ENCODE measurements around the gene SPTAN1. TPM values are rescaled to one million over a fixed set of nuclear protein-coding genes. Genes with fewer than 3 reads are reported as not detected.
"Not testable (repeated sequence)": the region's sequence is repeated elsewhere in the genome, so short reads cannot be mapped to it uniquely, and the experiment has no call there.

The SPTAN1 gene
- total RNA-seq, 1 donor from 2014 or later = 442 TPM

DNA sequence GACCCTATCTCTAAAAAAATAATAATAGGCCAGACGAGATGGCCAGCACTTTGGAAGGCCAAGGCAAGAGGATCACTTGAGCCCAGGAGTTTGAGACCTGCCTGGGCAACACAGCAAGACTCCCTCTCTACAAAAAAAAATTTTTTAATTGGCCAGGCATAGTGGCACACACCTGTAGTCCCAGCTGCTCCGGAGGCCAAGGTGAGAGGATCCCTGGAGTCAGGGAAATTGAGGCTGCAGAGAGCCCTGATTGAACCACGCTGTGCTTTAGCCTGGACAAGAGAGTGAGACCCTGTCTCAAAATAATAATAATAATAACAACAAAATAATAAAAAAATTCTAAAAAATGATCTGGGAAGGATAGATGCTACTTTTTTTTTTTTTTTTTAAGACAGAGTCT is 105.4 kb downstream of the SPTAN1 start:
- peak overlapping the region; percentile 89 for H3K4me3 Mint-ChIP-seq

GRCh38 chr9:128666481-128666941 is 114.1 kb downstream of the SPTAN1 start:
- not testable (repeated sequence) for H3K27ac Mint-ChIP-seq; H3K9me3 Mint-ChIP-seq; H3K4me3 Mint-ChIP-seq; H3K27me3 Mint-ChIP-seq (ENCODE audit: low read depth); H3K4me1 Mint-ChIP-seq; H3K36me3 Mint-ChIP-seq; DNase-seq (ENCODE audit: low spot score in 2 of 2, unreplicated experiment in 2 of 2)

More for the DNA sequence above, 105.4 kb downstream of the SPTAN1 start:
- TF ChIP-seq, protein P1, sequence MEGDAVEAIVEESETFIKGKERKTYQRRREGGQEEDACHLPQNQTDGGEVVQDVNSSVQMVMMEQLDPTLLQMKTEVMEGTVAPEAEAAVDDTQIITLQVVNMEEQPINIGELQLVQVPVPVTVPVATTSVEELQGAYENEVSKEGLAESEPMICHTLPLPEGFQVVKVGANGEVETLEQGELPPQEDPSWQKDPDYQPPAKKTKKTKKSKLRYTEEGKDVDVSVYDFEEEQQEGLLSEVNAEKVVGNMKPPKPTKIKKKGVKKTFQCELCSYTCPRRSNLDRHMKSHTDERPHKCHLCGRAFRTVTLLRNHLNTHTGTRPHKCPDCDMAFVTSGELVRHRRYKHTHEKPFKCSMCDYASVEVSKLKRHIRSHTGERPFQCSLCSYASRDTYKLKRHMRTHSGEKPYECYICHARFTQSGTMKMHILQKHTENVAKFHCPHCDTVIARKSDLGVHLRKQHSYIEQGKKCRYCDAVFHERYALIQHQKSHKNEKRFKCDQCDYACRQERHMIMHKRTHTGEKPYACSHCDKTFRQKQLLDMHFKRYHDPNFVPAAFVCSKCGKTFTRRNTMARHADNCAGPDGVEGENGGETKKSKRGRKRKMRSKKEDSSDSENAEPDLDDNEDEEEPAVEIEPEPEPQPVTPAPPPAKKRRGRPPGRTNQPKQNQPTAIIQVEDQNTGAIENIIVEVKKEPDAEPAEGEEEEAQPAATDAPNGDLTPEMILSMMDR (IDR thresholded peaks at IDR 0.05; ENCODE audit: unreplicated experiment) = no peak
- no peaks in the 10 kb centered on the region for H3K27me3 Mint-ChIP-seq (ENCODE audit: low read depth)
- DNase-seq (ENCODE audit: low spot score in 2 of 2, unreplicated experiment in 2 of 2) = no peak
- H3K4me1 Mint-ChIP-seq = peaks cover 4% of the 10 kb centered on the region
- H3K27ac Mint-ChIP-seq = peak overlapping the region; percentile 100
- H3K9me3 Mint-ChIP-seq = no peaks in the 10 kb centered on the region
- H3K36me3 Mint-ChIP-seq = peaks cover 2% of the 10 kb centered on the region

DNA sequence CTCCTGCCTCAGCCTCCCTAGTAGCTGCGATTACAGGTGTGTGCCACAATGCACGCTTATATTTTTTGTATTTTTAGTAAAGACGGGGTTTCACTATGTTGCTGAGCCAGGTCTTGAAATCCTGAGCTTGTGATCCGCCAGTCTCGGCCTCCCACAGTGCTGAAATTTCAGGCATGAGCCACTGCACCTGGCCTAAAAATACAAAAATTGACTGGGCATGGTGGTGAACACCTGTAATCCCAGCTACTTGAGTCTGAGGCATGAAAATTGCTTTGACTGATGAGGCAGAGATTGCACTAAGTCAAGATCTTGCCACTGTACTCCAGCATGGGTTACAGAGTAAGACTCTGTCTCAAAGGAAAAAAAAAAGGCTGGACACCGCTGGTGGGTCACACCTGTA is 117.4 kb downstream of the SPTAN1 start:
- Mint-ChIP-seq H3K27ac (no peak overlapping the region), H3K4me1 (no peaks in the 10 kb centered on the region), H3K4me3 (no peak overlapping the region), H3K27me3 (ENCODE audit: low read depth) (no peaks in the 10 kb centered on the region), H3K36me3 (no peaks in the 10 kb centered on the region), H3K9me3 (no peaks in the 10 kb centered on the region)
- TF ChIP-seq, protein P1 (IDR thresholded peaks at IDR 0.05; ENCODE audit: unreplicated experiment) = no peak
- no peak for DNase-seq (ENCODE audit: low spot score in 2 of 2, unreplicated experiment in 2 of 2)

GRCh38 chr9:128675382-128675781 is 123.0 kb downstream of the SPTAN1 start:
- Mint-ChIP-seq H3K4me3 (no peak overlapping the region), H3K36me3 (no peaks in the 10 kb centered on the region), H3K9me3 (no peaks in the 10 kb centered on the region), H3K4me1 (no peaks in the 10 kb centered on the region), H3K27me3 (ENCODE audit: low read depth) (no peaks in the 10 kb centered on the region), H3K27ac (no peak overlapping the region)
- DNase-seq (ENCODE audit: low spot score in 2 of 2, unreplicated experiment in 2 of 2) = no peak
- TF ChIP-seq, protein P1 (IDR thresholded peaks at IDR 0.05; ENCODE audit: unreplicated experiment) = no peak

GRCh38 chr9:128677794-128678193 is 125.4 kb downstream of the SPTAN1 start:
- DNase-seq (ENCODE audit: low spot score in 2 of 2, unreplicated experiment in 2 of 2) = no peak
- Mint-ChIP-seq H3K4me1 (no peaks in the 10 kb centered on the region), H3K36me3 (no peaks in the 10 kb centered on the region), H3K27me3 (ENCODE audit: low read depth) (no peaks in the 10 kb centered on the region), H3K9me3 (no peaks in the 10 kb centered on the region), H3K27ac (no peak overlapping the region), H3K4me3 (no peak overlapping the region)
- TF ChIP-seq, protein P1 (IDR thresholded peaks at IDR 0.05; ENCODE audit: unreplicated experiment) = no peak

Other genes starting within 250 kb of the SPTAN1 start
- 27.8 to 29.8 TPM (median 29.3 TPM) in 3 replicates for gene TRUB2, start 230.1 kb upstream of the SPTAN1 start, total RNA-seq
- 53.7 to 56.2 TPM (median 55.4 TPM) in 3 replicates for gene COQ4, start 229.7 kb upstream of the SPTAN1 start, total RNA-seq
- gene SLC27A4, start 212.1 kb upstream of the SPTAN1 start, total RNA-seq = 18.5 to 19.9 TPM (median 19.0 TPM) in 3 replicates
- 46.6 to 54.9 TPM (median 51.5 TPM) in 3 replicates for gene URM1, start 181.2 kb upstream of the SPTAN1 start, total RNA-seq
- 134 to 143 TPM (median 141 TPM) in 3 replicates for gene CERCAM, start 131.7 kb upstream of the SPTAN1 start, total RNA-seq
- gene ODF2, start 96.6 kb upstream of the SPTAN1 start, total RNA-seq = 41.2 to 42.4 TPM (median 42.0 TPM) in 3 replicates
- 15.6 to 16.8 TPM (median 16.7 TPM) in 3 replicates for gene GLE1, start 47.9 kb upstream of the SPTAN1 start, total RNA-seq
- gene DYNC2I2, start 104.3 kb downstream of the SPTAN1 start, total RNA-seq = 35.2 to 38.3 TPM (median 37.2 TPM) in 3 replicates
- gene SET, start 136.6 kb downstream of the SPTAN1 start, total RNA-seq = 443 to 471 TPM (median 467 TPM) in 3 replicates
- 5.2 to 6.6 TPM (median 5.9 TPM) in 3 replicates for gene PKN3, start 149.9 kb downstream of the SPTAN1 start, total RNA-seq
- 20.7 to 22.6 TPM (median 21.6 TPM) in 3 replicates for gene ZDHHC12, start 171.5 kb downstream of the SPTAN1 start, total RNA-seq
- gene ZER1, start 219.3 kb downstream of the SPTAN1 start, total RNA-seq = 37.2 to 39.0 TPM (median 38.7 TPM) in 3 replicates
- 34.9 to 37.8 TPM (median 35.4 TPM) in 3 replicates for gene TBC1D13, start 234.7 kb downstream of the SPTAN1 start, total RNA-seq